GM18520 (cell line): ENCODE measurements around the gene IL1B.
"Not testable (repeated sequence)": the region's sequence is repeated elsewhere in the genome, so short reads cannot be mapped to it uniquely, and the experiment has no call there.

Experiments
- ATAC-seq: cut with Tn5 transposase; IDR thresholded peaks from one replicate; pipeline ENCODE4 v1.9.1; 2021; ENCODE audit not compliant: unreplicated experiment

Gene IL1B

GRCh38 chr2:112859406-112860183 is 23.0 kb upstream of the IL1B start:
- not testable (repeated sequence) for ATAC-seq

GRCh38 chr2:112850588-112850987 is 14.0 kb upstream of the IL1B start:
- no peak for ATAC-seq

- no peak for ATAC-seq
Observed at GRCh38 chr2:112849956-112850355, 13.4 kb upstream of the IL1B start.

- no peak for ATAC-seq
Observed at GRCh38 chr2:112848833-112849232, 12.3 kb upstream of the IL1B start.

- ATAC-seq, result no peak
Observed at GRCh38 chr2:112846031-112846430, 9.5 kb upstream of the IL1B start.

GRCh38 chr2:112843836-112844235 is 7.3 kb upstream of the IL1B start:
- no peak for ATAC-seq

GRCh38 chr2:112843288-112843687 is 6.7 kb upstream of the IL1B start:
- no peak for ATAC-seq

- no peak for ATAC-seq
Observed at GRCh38 chr2:112841295-112842044, 4.9 kb upstream of the IL1B start.

- ATAC-seq, result no peak
Observed at GRCh38 chr2:112840068-112840445, 3.5 kb upstream of the IL1B start.

- no peak for ATAC-seq
Observed at GRCh38 chr2:112839407-112840067, 3.0 kb upstream of the IL1B start.

- ATAC-seq, result no peak
Observed at GRCh38 chr2:112836163-112836560, 417 bp downstream of the IL1B start.

GRCh38 chr2:112835536-112836162 is 930 bp downstream of the IL1B start:
- no peak for ATAC-seq

GRCh38 chr2:112835061-112835501 is 1.5 kb downstream of the IL1B start:
- no peak for ATAC-seq

- no peak for ATAC-seq
Observed at GRCh38 chr2:112834396-112835037, 2.1 kb downstream of the IL1B start.

- no peak for ATAC-seq
Observed at GRCh38 chr2:112833976-112834375, 2.6 kb downstream of the IL1B start.

GRCh38 chr2:112833639-112833931 is 3.0 kb downstream of the IL1B start:
- not testable (repeated sequence) for ATAC-seq

- ATAC-seq, result no peak
Observed at GRCh38 chr2:112832841-112833638, 3.5 kb downstream of the IL1B start.

- ATAC-seq, result no peak
Observed at GRCh38 chr2:112831946-112832840, 4.4 kb downstream of the IL1B start.

- ATAC-seq, result no peak
Observed at GRCh38 chr2:112831513-112831845, 5.1 kb downstream of the IL1B start.
